ENCODE data around the gene P3H3. TPM values are rescaled to one million over a fixed set of nuclear protein-coding genes. Genes with fewer than 3 reads are reported as not detected.

P3H3 gene
- total RNA-seq, 4 donors from 2014 or later = 0.66 to 4.7 (median 1.5) TPM

GRCh38 chr12:6828781-6829535 is 751 bp downstream of the P3H3 start:
- Histone ChIP-seq H3K9me3 (no peaks in the 10 kb centered on the region), H3K4me3 (peak overlapping the region; percentile 49 to 67 (median 64)), H3K36me3 (no peaks in the 10 kb centered on the region), H3K27me3 (peaks cover 18 to 53% (median 36%) of the 10 kb centered on the region in 3 donors), H3K27ac (peak overlapping the region; percentile 28 to 54 (median 51)), H3K4me1 (peaks cover 3 to 11% of the 10 kb centered on the region in 2 donors)
- DNase-seq = no peak
- ATAC-seq = no peak
- in situ Hi-C loops (cut with MboI; ENCODE audit: low sequenced_read_pairs in 4 of 4) (no loop called here), intact Hi-C loops (cut with DNase I; ENCODE audit: low total_unique reads) (loop anchor here (5.0 kb wide), 2 partner anchors 77 to 92 kb away; partner anchors contain the start of gene MLF2)
- no peak for TF ChIP-seq POLR2A (IDR thresholded peaks at IDR 0.05)
- TF ChIP-seq, protein P1, sequence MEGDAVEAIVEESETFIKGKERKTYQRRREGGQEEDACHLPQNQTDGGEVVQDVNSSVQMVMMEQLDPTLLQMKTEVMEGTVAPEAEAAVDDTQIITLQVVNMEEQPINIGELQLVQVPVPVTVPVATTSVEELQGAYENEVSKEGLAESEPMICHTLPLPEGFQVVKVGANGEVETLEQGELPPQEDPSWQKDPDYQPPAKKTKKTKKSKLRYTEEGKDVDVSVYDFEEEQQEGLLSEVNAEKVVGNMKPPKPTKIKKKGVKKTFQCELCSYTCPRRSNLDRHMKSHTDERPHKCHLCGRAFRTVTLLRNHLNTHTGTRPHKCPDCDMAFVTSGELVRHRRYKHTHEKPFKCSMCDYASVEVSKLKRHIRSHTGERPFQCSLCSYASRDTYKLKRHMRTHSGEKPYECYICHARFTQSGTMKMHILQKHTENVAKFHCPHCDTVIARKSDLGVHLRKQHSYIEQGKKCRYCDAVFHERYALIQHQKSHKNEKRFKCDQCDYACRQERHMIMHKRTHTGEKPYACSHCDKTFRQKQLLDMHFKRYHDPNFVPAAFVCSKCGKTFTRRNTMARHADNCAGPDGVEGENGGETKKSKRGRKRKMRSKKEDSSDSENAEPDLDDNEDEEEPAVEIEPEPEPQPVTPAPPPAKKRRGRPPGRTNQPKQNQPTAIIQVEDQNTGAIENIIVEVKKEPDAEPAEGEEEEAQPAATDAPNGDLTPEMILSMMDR (IDR thresholded peaks at IDR 0.05 in 4 of 5, conservative IDR thresholded peaks at IDR 0.05 in 1 of 5) = no peak

DNA sequence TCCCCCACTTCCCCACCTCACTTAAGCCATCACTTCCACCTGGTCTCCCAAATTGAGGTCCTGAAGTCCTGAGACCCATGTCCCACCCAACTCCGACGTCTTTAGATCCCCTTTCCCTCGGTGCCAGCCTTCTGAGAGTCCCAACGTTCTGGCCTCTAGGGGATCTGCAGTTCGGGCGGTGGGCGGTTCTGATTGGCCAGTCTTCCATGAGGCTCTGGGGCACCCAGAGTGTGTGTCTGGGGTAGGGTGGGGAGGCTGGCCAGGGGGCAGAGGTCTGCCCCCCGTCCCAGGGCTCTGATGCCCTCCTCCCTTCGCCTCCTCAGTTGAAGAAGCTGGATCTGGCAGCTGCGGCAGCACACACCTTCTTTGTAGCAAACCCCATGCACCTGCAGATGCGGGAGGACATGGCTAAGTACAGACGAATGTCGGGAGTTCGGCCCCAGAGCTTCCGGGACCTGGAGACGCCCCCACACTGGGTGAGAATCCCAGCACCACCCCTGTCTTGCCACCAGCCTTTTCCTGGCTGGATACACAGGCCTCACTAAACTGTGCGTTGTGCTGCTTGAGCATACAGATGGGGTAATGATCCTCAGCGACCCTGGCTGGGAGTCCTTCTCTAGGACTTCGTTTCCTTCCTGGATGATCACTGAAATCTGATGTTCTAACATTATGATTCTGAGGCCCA is 1.5 kb downstream of the P3H3 start:
- in situ Hi-C loops (cut with MboI; ENCODE audit: low sequenced_read_pairs in 4 of 4) = no loop called here
- intact Hi-C loops (cut with DNase I; ENCODE audit: low total_unique reads) = loop anchor here (5.0 kb wide), 2 partner anchors 77 to 92 kb away; partner anchors contain the start of gene MLF2
- peaks cover 18 to 48% (median 35%) of the 10 kb centered on the region in 3 donors for H3K27me3 ChIP-seq
- H3K4me3 ChIP-seq = peak overlapping the region; percentile 49 to 67 (median 64)
- DNase-seq (no peak), ATAC-seq (no peak)
- peaks cover 3 to 11% of the 10 kb centered on the region in 2 donors for H3K4me1 ChIP-seq
- TF ChIP-seq, protein P1 (IDR thresholded peaks at IDR 0.05 in 4 of 5, conservative IDR thresholded peaks at IDR 0.05 in 1 of 5) = no peak
- no peak for TF ChIP-seq POLR2A (IDR thresholded peaks at IDR 0.05)
- no peaks in the 10 kb centered on the region for H3K36me3 ChIP-seq
- peak overlapping the region in 3 of 4 donors; percentile 50 to 54 (median 52) for H3K27ac ChIP-seq
- H3K9me3 ChIP-seq = no peaks in the 10 kb centered on the region

- peaks cover 3 to 11% of the 10 kb centered on the region in 2 donors for H3K4me1 ChIP-seq
Measured at GRCh38 chr12:6830286-6830890, 2.2 kb downstream of the P3H3 start.

GRCh38 chr12:6830999-6831398 is 2.8 kb downstream of the P3H3 start:
- Histone ChIP-seq H3K9me3 (no peaks in the 10 kb centered on the region), H3K27ac (no peak overlapping the region), H3K27me3 (peaks cover 13 to 36% (median 24%) of the 10 kb centered on the region in 3 donors), H3K4me3 (no peak overlapping the region), H3K4me1 (peaks cover 3 to 11% of the 10 kb centered on the region in 2 donors), H3K36me3 (no peaks in the 10 kb centered on the region)
- in situ Hi-C loops (cut with MboI; ENCODE audit: low sequenced_read_pairs in 4 of 4) (no loop called here), intact Hi-C loops (cut with DNase I; ENCODE audit: low total_unique reads) (no loop called here)
- no peak for DNase-seq
- ATAC-seq = no peak
- TF ChIP-seq, protein P1 (IDR thresholded peaks at IDR 0.05 in 4 of 5, conservative IDR thresholded peaks at IDR 0.05 in 1 of 5) = no peak
- no peak for TF ChIP-seq POLR2A (IDR thresholded peaks at IDR 0.05)

More at GRCh38 chr12:6830286-6830890, 2.2 kb downstream of the P3H3 start:
- ATAC-seq (no peak), DNase-seq (no peak)
- Histone ChIP-seq H3K27ac (no peak overlapping the region), H3K4me3 (no peak overlapping the region), H3K9me3 (no peaks in the 10 kb centered on the region), H3K36me3 (no peaks in the 10 kb centered on the region), H3K27me3 (peaks cover 13 to 42% (median 28%) of the 10 kb centered on the region in 3 donors)
- intact Hi-C loops (cut with DNase I; ENCODE audit: low total_unique reads) = no loop called here
- TF ChIP-seq, protein P1 (IDR thresholded peaks at IDR 0.05 in 4 of 5, conservative IDR thresholded peaks at IDR 0.05 in 1 of 5) = no peak
- no peak for TF ChIP-seq POLR2A (IDR thresholded peaks at IDR 0.05)
- in situ Hi-C loops (cut with MboI; ENCODE audit: low sequenced_read_pairs in 4 of 4) = no loop called here
